ENCODE data around the gene ZWILCH. TPM values are rescaled to one million over a fixed set of nuclear protein-coding genes. Genes with fewer than 3 reads are reported as not detected.

The ZWILCH gene
- total and polyA plus RNA-seq, 9 of the 15 experiments (the other 6 are each of a cell fraction or from before 2014, with no cell fraction given), result 32.8 to 94.2 (median 52.1) TPM

DNA sequence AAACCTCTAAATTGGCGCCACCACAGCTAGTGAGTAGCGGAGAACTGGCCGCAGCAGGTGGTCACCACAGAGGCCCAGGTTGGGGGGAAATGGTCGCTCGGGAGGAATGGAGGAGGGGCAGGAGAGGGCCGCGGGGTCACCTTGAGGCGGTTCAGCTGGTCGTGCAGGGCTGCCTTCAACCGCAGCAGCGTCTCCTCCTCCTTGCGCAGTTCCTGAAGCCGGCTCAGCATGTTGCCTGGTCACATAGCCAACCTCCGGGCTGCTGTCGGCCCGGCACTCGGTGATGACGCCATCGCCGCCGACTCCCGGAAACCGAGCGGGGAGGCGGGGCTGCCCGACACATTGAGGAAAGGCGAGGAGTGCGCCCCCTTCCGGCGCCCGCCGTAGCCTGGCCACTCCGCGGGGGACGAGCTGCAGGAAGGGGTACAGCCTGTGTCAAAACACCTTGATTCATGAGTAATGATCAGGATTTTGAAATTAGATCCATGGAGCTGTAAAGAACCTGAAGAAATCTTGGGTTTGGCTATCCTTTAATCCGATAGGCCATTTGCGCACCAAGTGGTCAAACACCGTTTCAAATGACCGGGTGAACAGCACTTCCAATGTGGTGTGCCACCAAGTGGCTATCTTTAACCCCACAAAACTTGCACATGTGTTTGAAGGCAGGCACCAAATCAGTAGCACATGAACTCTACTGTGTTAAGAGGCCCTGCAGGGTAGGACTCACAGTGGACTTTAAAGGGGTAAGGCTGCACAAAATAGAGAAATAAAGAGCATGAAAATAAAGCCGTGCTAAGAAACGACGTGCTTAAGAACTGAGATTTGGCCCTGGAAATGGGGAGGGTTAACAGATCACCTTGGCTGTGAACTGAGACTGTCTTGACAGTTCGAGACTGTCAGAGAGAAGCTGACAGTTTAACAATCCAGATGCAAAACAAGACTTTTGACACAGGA is 7.3 kb upstream of the ZWILCH start, which contains the start of gene SNAPC5 (continued):
- TF ChIP-seq SRSF3 (IDR thresholded peaks at IDR 0.05; ENCODE audit: insufficient read depth, low read length), result no peak
- peak; percentile 56 for TF ChIP-seq PRDM10 (IDR thresholded peaks at IDR 0.05; ENCODE audit: partially characterized antibody)
- TF ChIP-seq TAF7 (tag; IDR thresholded peaks at IDR 0.05), result peak; percentile 53; the same call in 1 of the 2 replicates
- no peak for TF ChIP-seq RERE (CRISPR knock-in tag; IDR thresholded peaks at IDR 0.05; ENCODE audit: borderline replicate concordance)
- no peak for TF ChIP-seq ZBTB8A (IDR thresholded peaks at IDR 0.05; ENCODE audit: partially characterized antibody)
- TF ChIP-seq HNRNPLL (IDR thresholded peaks at IDR 0.05; ENCODE audit: low read depth, low read length, poor library complexity, severe bottlenecking), result peak; percentile 54
- TF ChIP-seq JUN (IDR thresholded peaks at IDR 0.05; ENCODE audit: borderline replicate concordance, low read depth, low read length), result peak; percentile 70; the same call in 1 of the 2 replicates
- TF ChIP-seq JUN (CRISPR knock-in tag; IDR thresholded peaks at IDR 0.05; ENCODE audit: borderline replicate concordance), result peak; percentile 78; the same call in 1 of the 2 replicates
- TF ChIP-seq ZFPM2 (CRISPR knock-in tag; IDR thresholded peaks at IDR 0.05), result peak; percentile 78
- TF ChIP-seq DIDO1 (tag; IDR thresholded peaks at IDR 0.05; ENCODE audit: low read depth), result peak; percentile 68; the same call in 1 of the 2 replicates
- peak; percentile 99 for TF ChIP-seq CREM (IDR thresholded peaks at IDR 0.05; ENCODE audit: low read depth)
- peak; percentile 24; the same call in 1 of the 2 replicates for TF ChIP-seq GABPB2 (CRISPR knock-in tag; conservative IDR thresholded peaks at IDR 0.05)
- peak; percentile 75; the same call in 1 of the 2 replicates for TF ChIP-seq SMAD4 (CRISPR knock-in tag; conservative IDR thresholded peaks at IDR 0.05)
- TF ChIP-seq POLR2A (conservative IDR thresholded peaks at IDR 0.05), result peak; percentile 87
- TF ChIP-seq RFX1 (IDR thresholded peaks at IDR 0.05), result peak; percentile 31; the same call in 1 of the 2 replicates
- 0 out of 4 replicates have a peak, but pooled peaks of 1 of the 2 experiments have one; percentile 49 for TF ChIP-seq NONO (IDR thresholded peaks at IDR 0.05; ENCODE audit: low read depth in 2 of 2, low read length in 1 of 2)
- peak; percentile 53; the same call in 1 of the 2 replicates for TF ChIP-seq RHOXF2B (CRISPR knock-in tag; conservative IDR thresholded peaks at IDR 0.05)
